ENCODE data around the gene ARHGEF40.

ARHGEF40 gene

GRCh38 chr14:21049271-21049673 lies 20.8 kb upstream of the ARHGEF40 start:
- H2AFZ ChIP-seq (ENCODE audit: low read depth, low read length) = no peak overlapping the region
- TF ChIP-seq EZH2 (IDR thresholded peaks at IDR 0.05; ENCODE audit: borderline replicate concordance, low read depth, low read length, severe bottlenecking) (no peak), CTCF (IDR thresholded peaks at IDR 0.05; ENCODE audit: borderline replicate concordance, extremely low read depth, low read length, poor library complexity, severe bottlenecking) (no peak)
- H4K20me1 ChIP-seq (ENCODE audit: insufficient read depth, low read length) = no peaks in the 10 kb centered on the region
- H3K27me3 ChIP-seq (ENCODE audit: insufficient read depth, low read length, poor library complexity) = peaks cover 43% of the 10 kb centered on the region
- no peak overlapping the region for H3K9ac ChIP-seq (ENCODE audit: low read depth, low read length)
- H3K79me2 ChIP-seq (ENCODE audit: insufficient read depth, low read length) = no peaks in the 10 kb centered on the region
- no peak overlapping the region for H3K27ac ChIP-seq (ENCODE audit: low read length)
- no peak for ATAC-seq (ENCODE audit: insufficient read depth, low read depth)
- no peak overlapping the region for H3K4me3 ChIP-seq (ENCODE audit: low read depth in 1 of 2, low read length in 2 of 2)
- no peaks in the 10 kb centered on the region for H3K36me3 ChIP-seq (ENCODE audit: insufficient read depth, low read length)
- no peak overlapping the region for H3K4me2 ChIP-seq (ENCODE audit: insufficient read depth, low read length)
- DNase-seq = no peak
- 0 out of 2 replicates have a peak, but pooled peaks cover 4% of the 10 kb centered on the region for H3K4me1 ChIP-seq (ENCODE audit: insufficient read depth, low read length)
- no peaks in the 10 kb centered on the region for H3K9me3 ChIP-seq (ENCODE audit: insufficient read depth, low read length, severe bottlenecking)

- no peaks in the 10 kb centered on the region for H4K20me1 ChIP-seq (ENCODE audit: insufficient read depth, low read length)
- no peaks in the 10 kb centered on the region for H3K79me2 ChIP-seq (ENCODE audit: insufficient read depth, low read length)
- TF ChIP-seq CTCF (IDR thresholded peaks at IDR 0.05; ENCODE audit: borderline replicate concordance, extremely low read depth, low read length, poor library complexity, severe bottlenecking) (no peak), EZH2 (IDR thresholded peaks at IDR 0.05; ENCODE audit: borderline replicate concordance, low read depth, low read length, severe bottlenecking) (no peak)
- DNase-seq (no peak), ATAC-seq (ENCODE audit: insufficient read depth, low read depth) (no peak)
- no peaks in the 10 kb centered on the region for H3K4me1 ChIP-seq (ENCODE audit: insufficient read depth, low read length)
- no peak overlapping the region for H2AFZ ChIP-seq (ENCODE audit: low read depth, low read length)
- no peaks in the 10 kb centered on the region for H3K36me3 ChIP-seq (ENCODE audit: insufficient read depth, low read length)
- H3K27ac ChIP-seq (ENCODE audit: low read length) = no peak overlapping the region
- H3K4me2 ChIP-seq (ENCODE audit: insufficient read depth, low read length) = no peak overlapping the region
- peaks cover 38% of the 10 kb centered on the region for H3K27me3 ChIP-seq (ENCODE audit: insufficient read depth, low read length, poor library complexity)
- H3K9ac ChIP-seq (ENCODE audit: low read depth, low read length) = no peak overlapping the region
- no peaks in the 10 kb centered on the region for H3K9me3 ChIP-seq (ENCODE audit: insufficient read depth, low read length, severe bottlenecking)
- H3K4me3 ChIP-seq (ENCODE audit: low read depth in 1 of 2, low read length in 2 of 2) = no peak overlapping the region
These were observed 19.5 kb upstream of the ARHGEF40 start for GRCh38 chr14:21050597-21050996.

- no peak overlapping the region for H2AFZ ChIP-seq (ENCODE audit: low read depth, low read length)
- no peak overlapping the region for H3K4me2 ChIP-seq (ENCODE audit: insufficient read depth, low read length)
- no peaks in the 10 kb centered on the region for H3K9me3 ChIP-seq (ENCODE audit: insufficient read depth, low read length, severe bottlenecking)
- H3K27me3 ChIP-seq (ENCODE audit: insufficient read depth, low read length, poor library complexity) = peaks cover 28% of the 10 kb centered on the region
- no peak overlapping the region for H3K4me3 ChIP-seq (ENCODE audit: low read depth in 1 of 2, low read length in 2 of 2)
- TF ChIP-seq CTCF (IDR thresholded peaks at IDR 0.05; ENCODE audit: borderline replicate concordance, extremely low read depth, low read length, poor library complexity, severe bottlenecking) (no peak), EZH2 (IDR thresholded peaks at IDR 0.05; ENCODE audit: borderline replicate concordance, low read depth, low read length, severe bottlenecking) (no peak)
- H3K4me1 ChIP-seq (ENCODE audit: insufficient read depth, low read length) = no peaks in the 10 kb centered on the region
- DNase-seq (no peak), ATAC-seq (ENCODE audit: insufficient read depth, low read depth) (no peak)
- no peak overlapping the region for H3K27ac ChIP-seq (ENCODE audit: low read length)
- no peak overlapping the region for H3K9ac ChIP-seq (ENCODE audit: low read depth, low read length)
- H3K36me3 ChIP-seq (ENCODE audit: insufficient read depth, low read length) = no peaks in the 10 kb centered on the region
- no peaks in the 10 kb centered on the region for H3K79me2 ChIP-seq (ENCODE audit: insufficient read depth, low read length)
- H4K20me1 ChIP-seq (ENCODE audit: insufficient read depth, low read length) = no peaks in the 10 kb centered on the region
These were observed 16.7 kb upstream of the ARHGEF40 start for GRCh38 chr14:21053184-21054122.
